CD4-positive, CD25-positive, alpha-beta regulatory T cell (primary cell): ENCODE results near the gene CD9. TPM values are rescaled to one million over a fixed set of nuclear protein-coding genes. Genes with fewer than 3 reads are reported as not detected.
A peak's percentile ranks its signal among the peaks of the same experiment; 100 is the strongest.

Experiments
- ATAC-seq, 2 donors: fragments of 150-1000 bp; cut with Tn5 transposase; one replicate each; pipeline ENCODE4 v1.10.0; 2021; ENCODE audit warnings: low read depth in 2 of 2, moderate number of reproducible peaks in 2 of 2, moderate library complexity in 1 of 2
- DNase-seq, 3 donors: peaks; one replicate each; pipeline versions ENCODE4 v3.0.0 to v3.0.0-alpha.2; 2012 to 2022; ENCODE audit warnings: mixed read lengths in 1 of 3
- H3K27ac ChIP-seq: one replicate; pipeline ENCODE4 v1.7.0; 2013; ENCODE audit warnings: mild to moderate bottlenecking, low read length; ENCODE audit not compliant: insufficient read depth, poor library complexity, severe bottlenecking
- H3K27me3 ChIP-seq: one replicate; pipeline ENCODE4 v1.7.0; 2013; ENCODE audit warnings: low read length; ENCODE audit not compliant: control insufficient read depth, insufficient read depth
- H3K36me3 ChIP-seq: one replicate; pipeline ENCODE4 v1.7.0; 2013; ENCODE audit warnings: mild to moderate bottlenecking, low read length, moderate library complexity; ENCODE audit not compliant: control insufficient read depth, insufficient read depth
- H3K4me1 ChIP-seq: 2 replicates; pipeline ENCODE4 v1.7.0; 2013; ENCODE audit warnings: mild to moderate bottlenecking, low read length; ENCODE audit not compliant: insufficient read depth, control insufficient read depth, poor library complexity, severe bottlenecking
- H3K4me3 ChIP-seq: one replicate; pipeline ENCODE4 v1.7.0; 2013; ENCODE audit warnings: low read depth, mild to moderate bottlenecking, low read length, moderate library complexity
- H3K9me3 ChIP-seq, 2 experiments: 1 replicate in 1 of 2; 2 replicates in 1 of 2; pipeline ENCODE4 v1.7.0; 2013; ENCODE audit warnings: low read length in 2 of 2, mild to moderate bottlenecking in 1 of 2, moderate library complexity in 1 of 2; ENCODE audit not compliant: control insufficient read depth in 2 of 2
- H3K27ac Mint-ChIP-seq, 3 donors: one replicate each; pipeline ENCODE4 v1.8.0; 2020 to 2022; ENCODE audit warnings: mild to moderate bottlenecking in 3 of 3, mixed read lengths in 3 of 3, moderate library complexity in 2 of 3
- H3K27me3 Mint-ChIP-seq: one replicate; pipeline ENCODE4 v1.8.0; 2022; ENCODE audit warnings: mild to moderate bottlenecking, mixed read lengths
- H3K36me3 Mint-ChIP-seq: one replicate; pipeline ENCODE4 v1.8.0; 2020; ENCODE audit warnings: mixed read lengths
- H3K4me1 Mint-ChIP-seq, 4 donors: one replicate each; pipeline ENCODE4 v1.8.0; 2020 to 2022; ENCODE audit warnings: mixed read lengths in 4 of 4, mild to moderate bottlenecking in 1 of 4
- H3K4me3 Mint-ChIP-seq, 4 donors: one replicate each; pipeline ENCODE4 v1.8.0; 2020 to 2022; ENCODE audit warnings: mild to moderate bottlenecking in 4 of 4, mixed read lengths in 4 of 4, moderate library complexity in 3 of 4
- H3K9me3 Mint-ChIP-seq, 7 donors: one replicate each; pipeline ENCODE4 v1.8.0; 2020 to 2022; ENCODE audit warnings: mixed read lengths in 7 of 7, mild to moderate bottlenecking in 3 of 7, moderate library complexity in 2 of 7
- polyA plus RNA-seq, 4 donors: library from polyadenylated mRNA; unstranded; fragments of 300-500 nt; fragmentation: Illumina TruSeq; gene quantifications; one replicate each; pipeline ENCODE4 v1.2.3, GENCODE V29; 2021
- total RNA-seq: library from RNA; stranded (reverse); gene quantifications from one replicate; pipeline ENCODE4 v1.2.3, GENCODE V29; 2022

The CD9 gene
- total and polyA plus RNA-seq, 5 donors from 2014 or later, result 3.6 to 10.3 (median 4.9) TPM

DNA sequence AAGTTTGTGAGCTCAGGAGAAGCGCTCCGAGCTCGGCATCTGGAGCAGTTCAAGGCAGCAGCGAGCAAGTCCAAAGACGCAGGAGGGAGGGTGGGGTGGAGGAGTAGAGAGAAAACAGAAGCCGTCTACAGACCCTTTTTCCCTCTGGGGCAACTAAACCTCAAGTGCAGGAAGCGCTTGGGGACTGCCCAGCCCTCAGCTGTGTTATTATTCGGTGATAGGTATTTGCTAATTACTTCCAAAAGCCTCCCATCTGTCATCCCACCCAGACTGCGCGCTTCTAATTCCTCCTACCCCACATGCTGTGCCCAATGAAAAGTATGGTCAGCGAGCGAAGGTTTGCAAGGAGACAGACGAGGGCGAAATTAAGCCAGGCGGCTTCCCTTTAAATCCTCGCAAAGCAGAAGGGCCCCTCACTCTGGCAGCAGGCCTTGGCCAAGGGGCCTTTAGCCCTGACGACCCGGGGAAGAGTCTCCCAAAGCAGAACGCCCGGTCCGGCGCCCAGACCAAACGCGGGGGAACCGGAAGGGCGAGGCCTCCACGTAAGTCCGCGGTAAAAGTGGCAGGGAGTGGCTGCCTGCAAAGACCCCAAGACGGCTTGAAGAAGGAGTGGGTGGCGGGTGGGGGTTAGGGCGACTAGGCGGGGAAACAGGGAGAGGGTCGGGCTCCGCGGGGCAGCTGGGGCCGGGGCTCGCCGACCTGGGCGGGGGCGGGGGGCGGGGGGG lies 507 bp upstream of the CD9 start:
- DNase-seq (peak in 1 of 3 donors; percentile 3), ATAC-seq (no peak)
- Histone ChIP-seq H3K27ac (no peak overlapping the region), H3K36me3 (no peaks in the 10 kb centered on the region), H3K9me3 (no peaks in the 10 kb centered on the region), H3K27me3 (peaks cover 10% of the 10 kb centered on the region), H3K4me1 (peaks cover 17% of the 10 kb centered on the region), H3K4me3 (no peak overlapping the region)
- peaks cover 0 to 38% (median 8%) of the 10 kb centered on the region in 4 donors for H3K4me1 Mint-ChIP-seq
- peaks cover 51% of the 10 kb centered on the region for H3K27me3 Mint-ChIP-seq
- H3K27ac Mint-ChIP-seq, result peak overlapping the region in 1 of 3 donors; percentile 3
- no peaks in the 10 kb centered on the region for H3K9me3 Mint-ChIP-seq
- peak overlapping the region; percentile 55 to 83 (median 62) for H3K4me3 Mint-ChIP-seq
- peaks cover 5% of the 10 kb centered on the region for H3K36me3 Mint-ChIP-seq

DNA sequence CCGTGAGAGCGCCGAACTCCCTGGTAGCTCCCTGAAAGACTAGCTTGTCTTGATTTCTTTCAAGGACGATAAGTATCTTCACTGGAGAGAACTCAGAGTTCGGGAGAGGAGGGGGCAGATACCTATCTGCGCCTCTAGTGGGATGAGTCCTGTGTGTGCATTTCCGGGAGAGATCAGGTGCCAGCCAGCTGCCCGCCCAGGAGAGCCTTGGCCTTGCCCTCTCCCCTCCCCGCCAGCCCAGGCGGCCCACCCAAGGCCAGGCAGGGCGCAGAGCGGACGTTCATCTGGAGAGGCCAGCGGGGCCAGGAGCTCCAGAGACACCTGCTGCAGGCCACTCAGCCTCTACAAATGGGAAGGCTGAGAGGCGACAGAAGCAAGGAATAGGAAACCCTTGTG lies 1.0 kb downstream of the CD9 start:
- H3K36me3 Mint-ChIP-seq, result peaks cover 5% of the 10 kb centered on the region
- Histone ChIP-seq H3K4me1 (peaks cover 17% of the 10 kb centered on the region), H3K4me3 (no peak overlapping the region), H3K9me3 (no peaks in the 10 kb centered on the region), H3K27me3 (peaks cover 10% of the 10 kb centered on the region), H3K36me3 (no peaks in the 10 kb centered on the region), H3K27ac (no peak overlapping the region)
- H3K4me1 Mint-ChIP-seq, result peaks cover 0 to 34% (median 6%) of the 10 kb centered on the region in 4 donors
- no peaks in the 10 kb centered on the region for H3K9me3 Mint-ChIP-seq
- no peak overlapping the region for H3K27ac Mint-ChIP-seq
- peak overlapping the region in 2 of 4 donors; percentile 55 to 77 for H3K4me3 Mint-ChIP-seq
- no peak for ATAC-seq
- H3K27me3 Mint-ChIP-seq, result peaks cover 53% of the 10 kb centered on the region
- no peak for DNase-seq

DNA sequence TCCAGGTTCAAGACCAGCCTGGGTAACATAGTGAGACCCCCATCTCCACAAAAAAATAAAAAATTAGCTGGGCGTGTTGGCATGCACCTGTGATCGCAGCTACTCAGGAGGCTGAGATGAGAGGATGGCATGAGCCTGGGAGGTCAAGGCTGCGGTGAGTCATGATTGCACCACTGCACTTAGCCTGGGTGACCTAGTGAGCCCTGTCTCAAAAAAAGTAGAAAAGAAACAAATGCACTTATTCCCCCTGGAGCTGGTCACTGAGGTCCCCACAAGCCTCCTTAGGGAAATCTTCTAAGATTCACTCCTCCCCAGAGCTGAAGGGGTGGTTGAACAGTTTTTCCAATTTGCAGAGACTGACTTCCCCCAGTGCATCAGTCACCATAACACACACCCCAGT lies 1.6 kb downstream of the CD9 start:
- Mint-ChIP-seq H3K27ac (no peak overlapping the region), H3K27me3 (peaks cover 58% of the 10 kb centered on the region), H3K36me3 (peaks cover 5% of the 10 kb centered on the region), H3K4me1 (peaks cover 0 to 32% (median 5%) of the 10 kb centered on the region in 4 donors), H3K9me3 (no peaks in the 10 kb centered on the region), H3K4me3 (peak overlapping the region in 1 of 4 donors; percentile 36)
- Histone ChIP-seq H3K36me3 (no peaks in the 10 kb centered on the region), H3K4me1 (peaks cover 17% of the 10 kb centered on the region), H3K9me3 (no peaks in the 10 kb centered on the region), H3K27ac (no peak overlapping the region), H3K4me3 (no peak overlapping the region), H3K27me3 (peaks cover 10% of the 10 kb centered on the region)
- DNase-seq, result no peak
- no peak for ATAC-seq

DNA sequence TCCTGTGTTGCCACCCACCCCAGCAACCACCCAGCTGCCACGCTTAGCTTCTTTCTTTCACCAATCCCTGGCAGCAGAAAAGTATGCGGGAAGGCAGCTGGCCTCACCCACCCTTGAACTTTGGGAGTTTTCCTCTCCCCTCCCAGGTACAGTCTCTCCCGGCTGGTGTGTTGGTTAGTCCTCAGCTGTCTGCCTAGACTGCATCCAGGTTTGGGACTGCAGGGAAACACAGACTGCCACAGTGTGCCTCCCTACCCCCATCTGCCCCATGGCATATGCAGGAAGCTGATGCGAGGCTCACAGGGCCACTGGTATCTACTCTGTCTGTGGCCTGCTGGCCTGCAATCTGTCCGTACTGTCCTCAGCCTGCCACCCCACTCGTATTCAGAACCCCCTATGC lies 2.1 kb downstream of the CD9 start:
- peaks cover 10% of the 10 kb centered on the region for H3K27me3 ChIP-seq
- DNase-seq (no peak), ATAC-seq (no peak)
- Mint-ChIP-seq H3K4me3 (peak overlapping the region in 3 of 4 donors; percentile 9 to 73 (median 36)), H3K4me1 (peaks cover 0 to 32% (median 5%) of the 10 kb centered on the region in 4 donors), H3K36me3 (peaks cover 5% of the 10 kb centered on the region), H3K9me3 (no peaks in the 10 kb centered on the region), H3K27ac (peak overlapping the region in 1 of 3 donors; percentile 43), H3K27me3 (peaks cover 56% of the 10 kb centered on the region)
- H3K36me3 ChIP-seq, result no peaks in the 10 kb centered on the region
- H3K27ac ChIP-seq, result no peak overlapping the region
- H3K4me3 ChIP-seq, result no peak overlapping the region
- no peaks in the 10 kb centered on the region for H3K9me3 ChIP-seq
- peaks cover 17% of the 10 kb centered on the region for H3K4me1 ChIP-seq

DNA sequence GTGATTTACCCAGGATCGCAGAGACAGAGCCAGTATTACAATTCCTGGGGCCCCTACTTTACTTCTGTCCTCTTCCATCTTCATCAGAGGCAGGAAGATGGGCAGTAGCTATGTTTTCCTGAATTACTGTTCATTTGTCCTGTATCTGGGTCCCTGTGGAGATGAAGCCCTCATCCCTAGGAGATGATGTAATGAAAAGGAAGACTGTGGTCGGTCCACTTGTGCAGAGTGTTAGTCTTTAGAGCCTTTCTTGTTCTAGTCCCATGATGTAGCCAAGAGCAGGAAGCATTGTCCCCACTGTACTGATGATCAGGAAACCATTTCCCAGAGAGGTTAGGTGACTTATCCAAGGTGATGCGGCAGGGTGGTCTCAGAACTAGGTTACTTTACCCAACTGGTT lies 2.6 kb downstream of the CD9 start:
- peaks cover 53% of the 10 kb centered on the region for H3K27me3 Mint-ChIP-seq

DNA sequence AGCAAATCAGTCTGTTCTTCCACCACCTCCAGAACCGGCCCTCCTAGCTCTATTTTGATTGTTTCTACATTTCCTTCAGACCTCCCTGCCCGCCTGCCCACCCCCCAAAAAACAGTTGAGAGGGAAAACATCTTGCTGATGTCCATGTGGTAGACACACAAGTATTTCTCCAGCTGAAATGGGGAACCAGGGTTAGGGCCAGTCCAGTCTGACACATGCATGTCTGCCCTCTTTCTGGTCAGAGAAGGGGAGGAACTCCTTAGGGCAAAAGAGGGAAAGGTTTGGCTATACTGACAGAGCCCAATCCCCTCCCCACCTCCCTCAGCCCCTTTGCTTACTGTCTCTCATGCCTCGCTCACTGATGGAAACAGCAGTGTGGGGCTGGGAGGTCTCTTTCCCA lies 3.4 kb downstream of the CD9 start:
- no peaks in the 10 kb centered on the region for H3K9me3 ChIP-seq
- H3K4me3 ChIP-seq, result no peak overlapping the region
- H3K4me3 Mint-ChIP-seq, result no peak overlapping the region
- peaks cover 10% of the 10 kb centered on the region for H3K27me3 ChIP-seq
- H3K4me1 ChIP-seq, result peaks cover 17% of the 10 kb centered on the region
- no peak for DNase-seq
- no peak for ATAC-seq
- H3K27ac Mint-ChIP-seq, result no peak overlapping the region
- peaks cover 53% of the 10 kb centered on the region for H3K27me3 Mint-ChIP-seq
- peaks cover 5% of the 10 kb centered on the region for H3K36me3 Mint-ChIP-seq
- no peak overlapping the region for H3K27ac ChIP-seq
- H3K4me1 Mint-ChIP-seq, result peaks cover 0 to 30% (median 5%) of the 10 kb centered on the region in 4 donors
- no peaks in the 10 kb centered on the region for H3K9me3 Mint-ChIP-seq
- no peaks in the 10 kb centered on the region for H3K36me3 ChIP-seq

More for the DNA sequence above, 2.6 kb downstream of the CD9 start:
- ATAC-seq (no peak), DNase-seq (no peak)
- Histone ChIP-seq H3K4me3 (no peak overlapping the region), H3K27me3 (peaks cover 10% of the 10 kb centered on the region), H3K36me3 (no peaks in the 10 kb centered on the region), H3K4me1 (peaks cover 17% of the 10 kb centered on the region), H3K27ac (no peak overlapping the region), H3K9me3 (no peaks in the 10 kb centered on the region)
- H3K36me3 Mint-ChIP-seq, result peaks cover 5% of the 10 kb centered on the region
- H3K9me3 Mint-ChIP-seq, result no peaks in the 10 kb centered on the region
- no peak overlapping the region for H3K4me3 Mint-ChIP-seq
- peak overlapping the region in 1 of 3 donors; percentile 43 for H3K27ac Mint-ChIP-seq
- peaks cover 0 to 32% (median 5%) of the 10 kb centered on the region in 4 donors for H3K4me1 Mint-ChIP-seq

DNA sequence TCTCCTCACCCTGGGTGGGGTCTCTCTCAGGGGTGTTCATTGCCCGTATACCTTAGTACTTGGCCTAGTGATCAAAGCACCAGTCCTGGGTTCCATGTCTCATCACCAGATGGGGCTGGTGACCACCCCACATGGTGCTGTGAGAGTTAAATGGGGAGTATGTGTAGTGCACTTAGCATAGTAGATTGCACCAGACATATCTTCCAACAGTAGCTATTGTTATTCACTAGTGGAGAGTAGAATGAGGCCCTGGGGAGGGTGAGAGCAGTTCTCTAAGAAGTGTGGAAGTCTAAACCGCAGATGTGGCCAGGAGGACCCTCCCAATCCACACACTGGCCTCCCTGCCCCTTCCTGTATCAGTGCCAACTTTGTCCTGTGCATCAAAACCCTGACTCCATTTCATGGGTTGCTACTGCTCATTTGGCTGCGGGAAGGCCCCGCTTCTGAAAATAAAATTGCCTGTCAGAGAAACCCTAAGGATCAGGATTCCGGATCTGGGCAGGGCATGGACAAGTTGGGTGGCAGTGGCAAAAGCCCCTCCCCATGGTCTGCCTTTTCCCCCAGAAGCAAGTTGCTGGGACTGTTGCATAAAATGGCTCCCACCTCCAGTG lies 4.4 kb downstream of the CD9 start:
- Mint-ChIP-seq H3K4me1 (peaks cover 0 to 21% (median 3%) of the 10 kb centered on the region in 4 donors), H3K27ac (peak overlapping the region in 1 of 3 donors; percentile 32), H3K36me3 (peaks cover 5% of the 10 kb centered on the region), H3K4me3 (no peak overlapping the region), H3K9me3 (no peaks in the 10 kb centered on the region), H3K27me3 (peaks cover 47% of the 10 kb centered on the region)
- Histone ChIP-seq H3K4me3 (no peak overlapping the region), H3K27me3 (peaks cover 10% of the 10 kb centered on the region), H3K9me3 (no peaks in the 10 kb centered on the region), H3K27ac (no peak overlapping the region), H3K36me3 (no peaks in the 10 kb centered on the region), H3K4me1 (peaks cover 17% of the 10 kb centered on the region)
- no peak for ATAC-seq
- DNase-seq, result no peak
